Esophagus squamous epithelium (tissue), 4 donors: ENCODE results near the gene EGF.

Experiments used
- POLR2A ChIP-seq, 4 donors: fragments of 450-650 bp; IDR thresholded peaks; one replicate each; pipeline ENCODE4 v1.6.1; 2017; ENCODE audit warnings: antibody characterized with exemption in 4 of 4, mild to moderate bottlenecking in 4 of 4, moderate library complexity in 3 of 4
- TF ChIP-seq, protein P1 (sequence below), 6 experiments: fragments of 450-650 bp in 4 of 6; fragments of 200-600 bp in 2 of 6; sonication (generic) in 2 of 6; IDR thresholded peaks; one replicate each; pipeline ENCODE4 v1.5.1; 2016 to 2019; ENCODE audit warnings: antibody characterized with exemption in 6 of 6, mild to moderate bottlenecking in 4 of 6, moderate library complexity in 4 of 6

- TF ChIP-seq, protein P1, sequence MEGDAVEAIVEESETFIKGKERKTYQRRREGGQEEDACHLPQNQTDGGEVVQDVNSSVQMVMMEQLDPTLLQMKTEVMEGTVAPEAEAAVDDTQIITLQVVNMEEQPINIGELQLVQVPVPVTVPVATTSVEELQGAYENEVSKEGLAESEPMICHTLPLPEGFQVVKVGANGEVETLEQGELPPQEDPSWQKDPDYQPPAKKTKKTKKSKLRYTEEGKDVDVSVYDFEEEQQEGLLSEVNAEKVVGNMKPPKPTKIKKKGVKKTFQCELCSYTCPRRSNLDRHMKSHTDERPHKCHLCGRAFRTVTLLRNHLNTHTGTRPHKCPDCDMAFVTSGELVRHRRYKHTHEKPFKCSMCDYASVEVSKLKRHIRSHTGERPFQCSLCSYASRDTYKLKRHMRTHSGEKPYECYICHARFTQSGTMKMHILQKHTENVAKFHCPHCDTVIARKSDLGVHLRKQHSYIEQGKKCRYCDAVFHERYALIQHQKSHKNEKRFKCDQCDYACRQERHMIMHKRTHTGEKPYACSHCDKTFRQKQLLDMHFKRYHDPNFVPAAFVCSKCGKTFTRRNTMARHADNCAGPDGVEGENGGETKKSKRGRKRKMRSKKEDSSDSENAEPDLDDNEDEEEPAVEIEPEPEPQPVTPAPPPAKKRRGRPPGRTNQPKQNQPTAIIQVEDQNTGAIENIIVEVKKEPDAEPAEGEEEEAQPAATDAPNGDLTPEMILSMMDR (IDR thresholded peaks at IDR 0.05), result no peak
- TF ChIP-seq POLR2A (IDR thresholded peaks at IDR 0.05), result no peak
Measured at GRCh38 chr4:109872065-109872464, 40.6 kb upstream of the EGF start.
